PC-3 (cell line): Measurements from ENCODE around the gene ASCL5. TPM values are rescaled to one million over a fixed set of nuclear protein-coding genes. Genes with fewer than 3 reads are reported as not detected.

ENCODE experiments used
- ATAC-seq: fragments of 200-7000 bp; cut with Tn5 transposase; 2 replicates; pipeline ENCODE4 v1.9.1; 2020; ENCODE audit warnings: mild to moderate bottlenecking, moderate library complexity
- BruUV-seq: library from RNA; stranded (reverse); fragments of 400-500 nt; replicated peaks from 2 replicates; lab custom pipeline; 2021; lab: Mats Ljungman, UMichigan
- CTCF ChIA-PET: fragments of 300-600 bp; sonication (Branson Sonifier 250); formaldehyde crosslinking; loops from one replicate; lab custom pipeline; 2022; ENCODE audit warnings: antibody characterized with exemption; lab: Charles Lee
- POLR2A ChIA-PET: fragments of 300-600 bp; sonication (Branson Sonifier 250); formaldehyde crosslinking; loops from one replicate; lab custom pipeline; 2022; ENCODE audit warnings: antibody characterized with exemption; ENCODE audit not compliant: unreplicated experiment; lab: Charles Lee
- DNase-seq: peaks from one replicate; pipeline ENCODE4 v3.0.0-alpha.2; 2015
- H2AFZ ChIP-seq: fragments of 300-600 bp; sonication (generic); 2 replicates; pipeline ENCODE4 v1.6.0; 2016; ENCODE audit warnings: antibody characterized with exemption, low read length
- H3F3A ChIP-seq: fragments of 300-600 bp; sonication (generic); one replicate; pipeline ENCODE4 v1.6.0; 2017; ENCODE audit warnings: antibody characterized with exemption, low read length, control low read depth, mild to moderate bottlenecking; ENCODE audit not compliant: unreplicated experiment
- H3K27ac ChIP-seq: fragments of 300-600 bp; sonication (generic); 2 replicates; pipeline ENCODE4 v1.5.1; 2016; ENCODE audit warnings: mild to moderate bottlenecking, low read length
- H3K27me3 ChIP-seq: fragments of 300-600 bp; sonication (generic); 2 replicates; pipeline ENCODE4 v1.6.1; 2016; ENCODE audit warnings: low read length, mixed read lengths
- H3K36me3 ChIP-seq: fragments of 300-600 bp; sonication (generic); 2 replicates; pipeline ENCODE4 v1.6.1; 2016; ENCODE audit warnings: low read depth, mixed run types, low read length, mixed read lengths
- H3K4me1 ChIP-seq: fragments of 300-600 bp; sonication (generic); 2 replicates; pipeline ENCODE4 v1.5.1; 2016; ENCODE audit warnings: low read length; ENCODE audit not compliant: insufficient read depth
- H3K4me2 ChIP-seq: fragments of 300-600 bp; sonication (generic); 2 replicates; pipeline ENCODE4 v1.6.0; 2016; ENCODE audit warnings: low read length
- H3K4me3 ChIP-seq: fragments of 300-600 bp; sonication (generic); 2 replicates; pipeline ENCODE4 v1.5.1; 2016; ENCODE audit warnings: mild to moderate bottlenecking, low read length, mixed read lengths
- H3K79me2 ChIP-seq: fragments of 300-600 bp; sonication (generic); 2 replicates; pipeline ENCODE4 v1.6.1; 2017; ENCODE audit warnings: low read length, mixed read lengths
- H3K9ac ChIP-seq: fragments of 300-600 bp; sonication (generic); 2 replicates; pipeline ENCODE4 v1.6.0; 2016; ENCODE audit warnings: mild to moderate bottlenecking, low read length
- H3K9me2 ChIP-seq: fragments of 300-600 bp; sonication (generic); replicated peaks from 2 replicates; pipeline ENCODE4 v1.6.1; 2016; ENCODE audit warnings: mixed run types, low read length, mixed read lengths
- H3K9me3 ChIP-seq: fragments of 300-600 bp; sonication (generic); 2 replicates; pipeline ENCODE4 v1.6.1; 2016; ENCODE audit warnings: low read length, mixed read lengths
- H4K20me1 ChIP-seq: fragments of 300-600 bp; sonication (generic); 2 replicates; pipeline ENCODE4 v1.6.1; 2016; ENCODE audit warnings: low read length, mixed read lengths
- EZH2 ChIP-seq: fragments of 300-600 bp; sonication (generic); IDR thresholded peaks from one replicate; pipeline ENCODE4 v1.6.1; 2017; ENCODE audit warnings: antibody characterized with exemption, mild to moderate bottlenecking, low read length; ENCODE audit not compliant: unreplicated experiment
- EZH2phosphoT487 ChIP-seq: fragments of 300-600 bp; sonication (generic); IDR thresholded peaks from 2 replicates; pipeline ENCODE4 v1.6.1; 2018; ENCODE audit warnings: mild to moderate bottlenecking, antibody characterized with exemption, low read length, borderline replicate concordance
- intact Hi-C: fragments of 100-400 bp; cut with micrococcal nuclease; formaldehyde crosslinking; loops from 2 replicates; pipeline ENCODE4 v1.9.0; 2023
- total RNA-seq: library from RNA; depleted of rRNA; stranded (reverse); fragments of >200 nt; gene quantifications from 2 replicates; pipeline ENCODE4 v1.2.3, GENCODE V29; 2014
- TF ChIP-seq, protein P1 (sequence below): fragments of 300-600 bp; sonication (generic); conservative IDR thresholded peaks from 2 replicates; pipeline ENCODE4 v1.5.1; 2017; ENCODE audit warnings: antibody characterized with exemption, low read depth, mild to moderate bottlenecking, low read length

ASCL5 gene
- total RNA-seq, 1 experiment from 2014 or later: 3.1 TPM

DNA sequence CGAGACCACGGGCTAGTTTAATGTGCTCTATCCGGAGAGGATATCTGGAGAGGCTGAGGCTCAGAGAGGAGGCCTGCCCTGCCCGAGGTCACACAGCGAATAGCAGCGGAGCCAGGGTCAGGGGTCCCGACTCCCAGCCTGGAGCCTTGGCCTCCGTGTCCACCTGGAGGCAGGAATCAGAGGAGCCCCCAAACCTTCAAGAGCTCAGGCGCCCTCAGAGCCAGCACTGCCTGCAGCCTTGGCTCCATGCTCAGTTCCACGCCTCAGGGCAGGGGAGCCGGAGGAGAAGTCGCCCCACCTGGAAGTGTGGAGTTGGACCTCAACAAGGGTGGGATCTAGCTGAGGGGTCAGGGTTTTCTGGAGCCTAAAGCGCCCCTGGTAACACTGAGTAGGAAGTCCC, 2.0 kb upstream of the ASCL5 start:
- Histone ChIP-seq H3K9me2 (no peaks in the 10 kb centered on the region), H3K4me1 (peaks cover 23% of the 10 kb centered on the region), H3K9me3 (no peaks in the 10 kb centered on the region), H3K27me3 (no peaks in the 10 kb centered on the region), H3K4me3 (no peak overlapping the region), H3K4me2 (no peak overlapping the region), H3K36me3 (no peaks in the 10 kb centered on the region; the same call in 1 of the 2 replicates), H2AFZ (no peak overlapping the region), H3K79me2 (no peaks in the 10 kb centered on the region), H4K20me1 (no peaks in the 10 kb centered on the region), H3F3A (no peaks in the 10 kb centered on the region), H3K9ac (no peak overlapping the region), H3K27ac (no peak overlapping the region)
- no peak for ATAC-seq
- no peak for TF ChIP-seq EZH2
- TF ChIP-seq, protein P1, sequence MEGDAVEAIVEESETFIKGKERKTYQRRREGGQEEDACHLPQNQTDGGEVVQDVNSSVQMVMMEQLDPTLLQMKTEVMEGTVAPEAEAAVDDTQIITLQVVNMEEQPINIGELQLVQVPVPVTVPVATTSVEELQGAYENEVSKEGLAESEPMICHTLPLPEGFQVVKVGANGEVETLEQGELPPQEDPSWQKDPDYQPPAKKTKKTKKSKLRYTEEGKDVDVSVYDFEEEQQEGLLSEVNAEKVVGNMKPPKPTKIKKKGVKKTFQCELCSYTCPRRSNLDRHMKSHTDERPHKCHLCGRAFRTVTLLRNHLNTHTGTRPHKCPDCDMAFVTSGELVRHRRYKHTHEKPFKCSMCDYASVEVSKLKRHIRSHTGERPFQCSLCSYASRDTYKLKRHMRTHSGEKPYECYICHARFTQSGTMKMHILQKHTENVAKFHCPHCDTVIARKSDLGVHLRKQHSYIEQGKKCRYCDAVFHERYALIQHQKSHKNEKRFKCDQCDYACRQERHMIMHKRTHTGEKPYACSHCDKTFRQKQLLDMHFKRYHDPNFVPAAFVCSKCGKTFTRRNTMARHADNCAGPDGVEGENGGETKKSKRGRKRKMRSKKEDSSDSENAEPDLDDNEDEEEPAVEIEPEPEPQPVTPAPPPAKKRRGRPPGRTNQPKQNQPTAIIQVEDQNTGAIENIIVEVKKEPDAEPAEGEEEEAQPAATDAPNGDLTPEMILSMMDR: no peak
- no peak for TF ChIP-seq EZH2phosphoT487
- intact Hi-C loops: loop anchor here (5.0 kb wide), 1 partner anchor 218 kb away; no protein-coding TSS in a partner anchor
- no peak for DNase-seq
- ChIA-PET CTCF (no interaction called here), POLR2A (interaction anchor here (0.6 kb wide), 1 partner anchor 471 kb away, joined by 5 read pairs; no protein-coding TSS in a partner anchor)
- no TSS peak for BruUV-seq

DNA sequence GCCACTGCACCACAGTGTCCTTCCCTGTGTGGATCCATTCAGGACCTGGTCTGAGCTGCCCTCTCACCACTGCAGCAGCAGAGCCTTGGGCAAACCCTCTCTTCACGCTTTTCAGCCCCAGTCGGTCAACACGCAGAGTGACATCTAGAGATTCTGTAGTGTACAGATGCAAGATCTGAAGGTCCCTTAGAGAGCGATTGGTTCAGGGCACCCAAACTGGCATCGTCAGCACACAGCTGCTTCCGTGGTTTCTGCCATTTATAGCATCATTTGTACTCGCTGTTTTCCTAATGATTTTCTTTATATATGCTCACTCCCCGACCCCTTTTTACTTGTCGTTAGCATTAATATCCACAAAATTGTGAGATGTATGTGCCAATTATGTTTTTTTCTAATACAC, 1.5 kb upstream of the ASCL5 start:
- Histone ChIP-seq H3K9ac (no peak overlapping the region), H3K79me2 (no peaks in the 10 kb centered on the region), H3K9me3 (no peaks in the 10 kb centered on the region), H4K20me1 (no peaks in the 10 kb centered on the region), H3K36me3 (no peaks in the 10 kb centered on the region), H3K27me3 (no peaks in the 10 kb centered on the region), H3K9me2 (no peaks in the 10 kb centered on the region), H3K27ac (no peak overlapping the region), H3F3A (no peaks in the 10 kb centered on the region), H2AFZ (no peak overlapping the region), H3K4me2 (no peak overlapping the region), H3K4me1 (peaks cover 28% of the 10 kb centered on the region), H3K4me3 (no peak overlapping the region)
- TF ChIP-seq EZH2phosphoT487 (no peak), EZH2 (no peak)
- TF ChIP-seq, protein P1: no peak
- DNase-seq: no peak
- BruUV-seq: no TSS peak
- intact Hi-C loops: loop anchor here (5.0 kb wide), 1 partner anchor 219 kb away; no protein-coding TSS in a partner anchor
- ChIA-PET CTCF (no interaction called here), POLR2A (no interaction called here)
- no peak for ATAC-seq

DNA sequence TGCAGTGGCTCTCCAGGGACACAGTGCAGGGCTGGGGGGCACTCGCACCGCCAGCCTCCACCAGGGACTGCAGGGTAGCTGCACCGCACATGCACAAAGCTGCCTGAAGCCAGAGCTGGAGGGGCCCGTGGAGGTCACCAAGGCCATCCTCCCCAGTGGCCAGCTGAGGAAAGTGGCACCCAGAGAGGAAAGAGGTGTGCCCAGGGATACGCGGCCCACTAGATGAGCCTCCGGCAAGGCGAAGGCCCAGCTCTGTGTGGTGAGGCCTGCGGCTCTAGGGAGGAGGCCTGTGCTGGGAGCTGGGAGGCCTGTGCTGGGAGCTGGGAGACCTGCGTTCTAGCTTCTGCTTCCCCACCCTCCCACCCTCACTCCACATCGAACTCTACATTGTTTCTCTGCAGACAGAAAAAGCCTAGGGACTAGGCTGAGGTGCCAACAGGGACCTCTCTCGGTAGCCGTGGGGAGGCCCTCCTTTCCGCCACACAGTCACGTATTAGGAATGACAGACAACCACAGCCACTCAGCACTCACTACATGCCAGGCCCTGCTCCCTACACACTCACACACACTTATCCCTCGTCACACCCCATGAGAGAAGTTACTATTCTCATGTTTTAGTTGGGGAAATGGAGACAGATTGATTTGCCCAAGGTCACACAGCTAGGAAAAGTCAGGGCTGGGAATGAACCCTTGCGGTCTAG, 921 bp upstream of the ASCL5 start:
- H3K9me2 ChIP-seq: no peaks in the 10 kb centered on the region
- H3K4me1 ChIP-seq: peaks cover 30% of the 10 kb centered on the region
- ATAC-seq: no peak
- peak; percentile 31 for DNase-seq
- intact Hi-C loops: loop anchor here (1.0 to 5.0 kb wide), 2 partner anchors 42 to 219 kb away; no protein-coding TSS in a partner anchor
- no peaks in the 10 kb centered on the region for H3K27me3 ChIP-seq
- H3K4me2 ChIP-seq: 0 out of 2 replicates have a peak overlapping the region, but pooled peaks have one; percentile 77
- no peaks in the 10 kb centered on the region for H3K9me3 ChIP-seq
- POLR2A ChIA-PET: no interaction called here
- H3K36me3 ChIP-seq: no peaks in the 10 kb centered on the region
- no peaks in the 10 kb centered on the region for H3K79me2 ChIP-seq
- H3K4me3 ChIP-seq: no peak overlapping the region
- TF ChIP-seq EZH2 (no peak), EZH2phosphoT487 (no peak)
- TF ChIP-seq, protein P1: no peak
- H3F3A ChIP-seq: no peaks in the 10 kb centered on the region
- no peak overlapping the region for H2AFZ ChIP-seq
- no peak overlapping the region for H3K27ac ChIP-seq
- no peak overlapping the region for H3K9ac ChIP-seq
- H4K20me1 ChIP-seq: no peaks in the 10 kb centered on the region
- BruUV-seq: no TSS peak
- CTCF ChIA-PET: interaction anchor here (1.0 kb wide), 1 partner anchor 156 kb away, joined by 3 read pairs; no protein-coding TSS in a partner anchor
